KOPT-K1 (cell line): ENCODE data around the gene KRTAP10-1.

ENCODE experiments used
- H3K27ac ChIP-seq: fragments of 200-600 bp; sonication (generic); 2 replicates; pipeline ENCODE4 v1.5.1; 2016; ENCODE audit warnings: antibody characterized with exemption, mild to moderate bottlenecking, low read depth, low read length; ENCODE audit not compliant: poor library complexity, severe bottlenecking
- H3K36me3 ChIP-seq: fragments of 200-600 bp; sonication (generic); 2 replicates; pipeline ENCODE4 v1.5.1; 2017; ENCODE audit warnings: antibody characterized with exemption, mild to moderate bottlenecking, low read length, moderate library complexity; ENCODE audit not compliant: insufficient read depth
- H3K9me3 ChIP-seq: fragments of 200-600 bp; sonication (generic); 2 replicates; pipeline ENCODE4 v1.5.1; 2017; ENCODE audit warnings: antibody characterized with exemption, low read length, mild to moderate bottlenecking; ENCODE audit not compliant: insufficient read depth, poor library complexity, severe bottlenecking

Gene KRTAP10-1

DNA sequence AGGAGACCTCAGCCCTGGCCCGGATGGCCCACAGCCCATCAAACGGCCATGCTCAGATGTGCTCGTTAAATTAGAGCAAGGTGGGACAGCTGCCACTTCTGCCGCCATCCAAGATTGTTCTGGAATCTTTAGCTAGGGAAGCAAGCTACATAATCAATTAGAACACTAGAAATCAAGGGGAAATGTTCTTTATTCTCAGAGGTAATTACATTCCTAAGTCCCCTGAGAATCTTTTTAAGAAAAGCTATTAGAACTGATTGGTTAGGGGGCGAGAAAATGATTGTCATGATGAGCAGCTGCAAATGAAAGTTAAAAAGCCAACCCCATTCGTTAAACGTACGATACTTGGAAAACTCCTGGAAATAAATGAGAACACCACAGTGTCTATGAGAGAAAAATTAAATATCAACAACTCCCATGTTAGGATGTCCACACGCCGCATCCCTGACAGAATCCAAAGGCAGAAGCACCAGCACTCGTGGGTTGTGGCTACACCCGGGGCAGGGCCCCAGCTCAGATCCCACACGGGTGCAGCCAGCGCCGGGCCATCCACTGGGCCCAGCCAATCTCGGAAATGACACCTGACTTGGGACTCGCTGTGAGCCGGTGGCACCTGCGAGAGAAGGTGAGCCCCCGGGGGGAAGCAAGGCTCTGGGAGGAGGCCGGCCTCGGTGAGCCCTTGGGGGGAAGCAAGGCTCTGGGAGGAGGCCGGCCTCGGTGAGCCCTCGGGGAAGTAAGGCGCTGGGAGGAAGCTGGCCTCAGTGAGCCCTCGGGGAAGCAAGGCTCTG is 37.6 kb downstream of the KRTAP10-1 start:
- no peak overlapping the region for H3K27ac ChIP-seq
- no peaks in the 10 kb centered on the region for H3K9me3 ChIP-seq
- H3K36me3 ChIP-seq = no peaks in the 10 kb centered on the region

DNA sequence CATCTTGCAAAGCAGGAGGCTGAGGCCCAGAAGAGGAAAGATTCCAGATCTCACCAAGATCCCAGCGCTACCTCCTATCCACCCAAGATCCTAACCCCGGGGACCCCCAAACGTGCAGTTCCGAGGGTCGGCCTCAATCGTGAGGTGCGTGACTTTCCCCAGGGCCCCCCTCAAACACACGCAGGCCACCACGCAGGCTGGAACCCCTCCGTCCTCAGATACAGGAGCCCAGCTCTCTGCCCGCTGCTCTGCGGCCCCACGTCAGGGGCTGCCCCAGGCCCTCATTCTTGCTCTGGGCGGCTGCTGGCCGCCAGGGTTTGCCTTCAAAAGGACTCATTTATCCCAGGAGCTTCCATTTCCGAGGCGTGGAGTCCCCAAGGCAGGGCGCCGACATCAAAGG is 39.9 kb downstream of the KRTAP10-1 start:
- Histone ChIP-seq H3K27ac (no peak overlapping the region), H3K9me3 (no peaks in the 10 kb centered on the region), H3K36me3 (no peaks in the 10 kb centered on the region)

DNA sequence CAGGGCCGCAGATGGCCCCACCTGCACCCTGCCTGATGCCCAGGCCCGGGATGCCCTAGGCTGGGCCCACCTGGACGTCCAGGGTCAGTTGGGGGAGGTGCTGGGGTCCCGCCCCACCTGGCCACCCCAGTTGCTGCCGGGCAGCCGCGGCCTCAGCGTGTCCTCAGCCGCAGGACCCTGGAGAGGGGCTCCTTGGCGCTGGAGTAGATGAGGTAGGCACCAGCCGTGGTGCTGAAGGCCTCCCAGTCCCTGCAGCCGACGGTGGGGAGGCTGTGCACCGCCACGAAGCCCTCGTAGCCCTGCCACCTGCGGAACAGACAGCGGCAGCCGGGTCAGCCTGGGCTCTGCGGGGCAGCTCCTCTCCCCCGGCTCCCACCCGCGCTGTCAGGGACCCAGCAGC is 40.4 kb downstream of the KRTAP10-1 start:
- H3K27ac ChIP-seq = no peak overlapping the region
- H3K9me3 ChIP-seq = no peaks in the 10 kb centered on the region
- H3K36me3 ChIP-seq = no peaks in the 10 kb centered on the region

DNA sequence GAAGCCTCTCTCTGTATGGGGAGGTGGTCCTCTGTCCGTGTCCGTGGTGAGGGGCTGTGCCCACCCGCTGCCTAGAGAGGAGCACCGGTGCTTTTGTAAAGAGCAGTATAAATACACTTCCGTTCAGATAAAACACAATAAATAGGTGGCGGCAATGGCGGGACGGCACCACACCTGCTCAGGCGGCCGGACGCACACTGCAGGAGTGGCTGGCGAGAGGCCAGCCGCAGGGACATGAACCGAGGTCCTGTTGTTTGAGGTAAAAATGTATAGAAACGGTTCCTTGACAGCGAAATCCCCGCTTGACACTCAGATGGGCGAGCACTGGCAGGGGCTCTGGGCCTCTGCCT is 40.8 kb downstream of the KRTAP10-1 start:
- Histone ChIP-seq H3K9me3 (no peaks in the 10 kb centered on the region), H3K36me3 (no peaks in the 10 kb centered on the region), H3K27ac (no peak overlapping the region)

DNA sequence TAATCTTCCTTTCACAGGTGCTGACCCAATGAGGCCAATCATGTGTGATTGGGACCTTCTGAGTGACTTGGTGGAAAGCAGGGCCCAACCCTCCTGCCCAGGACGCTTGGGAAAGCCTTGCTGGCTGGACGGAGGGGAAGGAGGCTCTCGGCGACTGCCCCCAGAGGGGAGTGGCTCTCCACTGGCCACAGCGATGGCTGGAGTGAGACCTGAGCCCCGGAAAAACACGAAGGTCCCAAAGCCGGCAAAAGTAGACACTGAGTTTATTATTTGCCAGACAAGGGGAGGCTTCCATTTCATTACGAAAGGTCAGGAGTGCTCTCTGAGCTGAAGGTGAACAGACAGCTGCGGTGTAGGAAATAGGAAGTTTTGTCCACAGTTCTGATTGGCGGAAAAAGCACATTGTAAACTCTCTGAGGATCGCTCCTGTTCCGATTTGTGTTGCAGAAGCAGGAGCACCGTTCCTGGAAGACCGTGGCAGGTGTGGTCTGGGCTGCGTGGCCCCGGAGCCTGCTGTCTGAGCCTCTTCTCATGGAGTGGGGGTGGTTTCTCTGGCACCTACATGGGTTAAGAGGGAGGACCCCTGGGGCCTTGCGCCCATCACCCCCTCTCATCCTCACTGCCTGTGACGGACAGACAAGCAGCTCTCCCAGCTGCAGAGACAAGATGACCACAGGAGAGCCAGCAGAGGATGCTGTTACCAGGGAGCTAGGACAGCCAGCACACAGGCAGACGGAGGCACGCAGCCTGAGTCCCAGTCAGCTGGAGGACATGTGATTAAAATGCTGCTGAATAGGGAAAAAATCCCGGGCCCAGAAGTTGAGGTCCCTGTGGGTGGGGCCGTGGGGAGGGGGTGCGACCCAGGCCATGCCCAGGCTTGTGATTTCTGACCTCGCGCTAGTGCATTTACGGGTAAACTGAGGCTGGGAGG is 41.5 kb downstream of the KRTAP10-1 start:
- no peak overlapping the region for H3K27ac ChIP-seq
- H3K36me3 ChIP-seq = no peaks in the 10 kb centered on the region
- peaks cover 4% of the 10 kb centered on the region for H3K9me3 ChIP-seq

DNA sequence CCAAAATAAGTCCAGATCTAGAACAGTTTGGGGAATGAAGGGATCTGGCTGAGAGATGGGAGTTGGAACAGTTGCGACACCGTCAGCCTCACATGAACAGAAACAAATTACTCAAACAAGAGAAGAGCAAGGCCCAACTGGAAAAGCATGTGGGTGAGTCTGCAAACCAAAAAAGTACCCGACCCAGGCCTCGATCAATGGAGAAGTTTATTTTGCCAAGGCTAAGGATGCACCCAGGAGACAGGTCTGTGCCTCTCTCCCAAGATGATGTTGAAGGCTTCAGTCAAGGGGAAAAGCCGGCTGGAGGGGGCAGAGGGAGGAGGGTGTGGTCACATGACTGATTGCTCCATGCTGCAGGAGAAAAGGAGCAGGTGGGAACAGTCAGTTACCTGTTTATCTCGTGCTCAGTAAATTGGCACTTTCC is 42.3 kb downstream of the KRTAP10-1 start:
- no peak overlapping the region for H3K27ac ChIP-seq
- peaks cover 12% of the 10 kb centered on the region for H3K9me3 ChIP-seq
- H3K36me3 ChIP-seq = no peaks in the 10 kb centered on the region

DNA sequence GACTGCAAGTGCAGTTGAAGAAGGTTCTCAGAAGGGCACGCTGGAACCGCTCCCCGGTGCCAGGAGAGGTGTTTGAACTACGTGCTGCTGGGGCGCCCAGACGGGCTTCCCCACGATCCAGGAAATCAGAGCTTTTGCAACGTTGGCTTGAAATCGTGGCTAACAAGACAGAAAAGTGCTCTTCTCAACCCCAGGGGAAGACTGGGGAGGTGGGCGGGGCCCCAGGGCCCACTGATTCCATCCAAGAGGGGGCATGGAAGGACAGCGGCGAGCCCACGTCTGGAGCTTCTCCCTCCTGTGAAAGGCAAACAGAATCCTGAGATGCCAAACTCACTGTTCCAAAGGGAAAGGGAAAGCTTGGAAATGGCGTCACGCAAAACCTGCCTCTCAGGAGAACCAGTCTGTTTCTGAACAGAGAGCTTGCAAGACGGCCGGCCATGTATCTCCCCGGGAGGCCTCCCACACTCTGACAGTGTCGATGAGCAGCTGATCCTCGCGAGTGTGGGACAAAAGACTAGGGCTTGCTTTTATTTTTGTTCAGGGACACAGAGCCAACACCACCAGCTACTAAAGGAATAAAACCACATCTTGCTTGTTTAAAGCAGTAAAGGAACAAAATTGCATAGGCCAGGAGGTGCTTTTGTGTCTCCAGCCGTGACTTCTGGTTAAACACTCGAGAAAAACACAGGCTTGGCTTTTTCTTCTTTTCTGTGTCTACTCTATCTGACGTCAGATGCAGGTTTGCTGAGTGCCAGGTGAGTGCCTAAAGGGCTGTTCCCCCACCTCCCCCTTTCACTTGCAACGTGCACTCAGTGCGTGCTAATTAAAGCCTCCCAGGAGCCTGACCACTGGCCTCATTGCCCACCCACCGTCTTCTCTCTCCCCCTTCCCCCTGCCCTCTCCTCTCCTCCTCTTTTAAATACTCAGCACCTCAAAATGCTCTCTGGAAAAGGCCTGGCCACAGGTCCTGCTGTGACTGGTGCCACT is 43.1 kb downstream of the KRTAP10-1 start:
- H3K27ac ChIP-seq = no peak overlapping the region
- H3K9me3 ChIP-seq = peaks cover 12% of the 10 kb centered on the region
- no peaks in the 10 kb centered on the region for H3K36me3 ChIP-seq

DNA sequence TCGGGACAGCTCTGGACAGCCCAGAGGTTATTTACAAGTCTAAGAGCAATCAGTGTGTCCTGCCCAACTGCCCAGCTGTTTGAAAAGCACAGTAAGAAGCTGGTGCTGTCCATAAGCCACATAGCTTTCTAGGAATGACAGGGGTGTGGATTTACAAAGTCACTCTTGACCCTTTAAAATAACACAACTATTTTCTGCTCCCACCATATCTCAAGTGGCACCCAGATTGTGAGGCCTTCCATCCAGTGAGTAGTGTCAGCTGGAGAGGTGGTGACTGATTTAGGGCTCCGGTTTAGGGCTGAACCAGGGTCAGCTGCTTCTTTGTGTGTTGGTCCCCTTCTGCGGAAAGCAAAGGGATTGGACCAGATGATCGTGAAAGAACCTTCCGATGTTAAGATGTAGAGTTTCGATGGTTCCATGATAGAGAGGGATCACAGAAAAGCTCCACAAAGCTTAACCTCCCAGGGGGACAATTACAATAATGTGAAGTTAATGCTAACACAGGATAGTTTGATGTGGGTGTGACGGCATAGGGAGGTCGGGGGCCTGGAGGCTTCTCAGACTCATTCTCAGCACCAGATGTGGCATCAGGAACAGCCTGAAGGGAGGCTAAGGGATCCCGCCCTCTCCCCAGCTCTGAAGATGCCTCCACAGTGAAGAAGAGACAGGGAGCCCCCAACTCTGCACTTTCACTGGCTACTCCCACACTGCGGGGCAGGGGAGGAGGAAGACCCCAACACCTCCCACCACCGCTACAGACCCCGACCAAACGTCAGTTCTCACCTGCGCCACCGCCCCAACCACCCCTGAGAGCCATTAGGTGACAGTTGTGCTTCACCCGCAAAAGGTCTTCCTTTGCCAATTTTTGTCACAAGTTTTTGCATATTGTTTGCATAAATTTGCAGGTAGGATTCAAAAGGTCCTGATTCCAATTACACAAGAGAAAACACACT is 44.1 kb downstream of the KRTAP10-1 start:
- Histone ChIP-seq H3K36me3 (no peaks in the 10 kb centered on the region), H3K27ac (no peak overlapping the region)

DNA sequence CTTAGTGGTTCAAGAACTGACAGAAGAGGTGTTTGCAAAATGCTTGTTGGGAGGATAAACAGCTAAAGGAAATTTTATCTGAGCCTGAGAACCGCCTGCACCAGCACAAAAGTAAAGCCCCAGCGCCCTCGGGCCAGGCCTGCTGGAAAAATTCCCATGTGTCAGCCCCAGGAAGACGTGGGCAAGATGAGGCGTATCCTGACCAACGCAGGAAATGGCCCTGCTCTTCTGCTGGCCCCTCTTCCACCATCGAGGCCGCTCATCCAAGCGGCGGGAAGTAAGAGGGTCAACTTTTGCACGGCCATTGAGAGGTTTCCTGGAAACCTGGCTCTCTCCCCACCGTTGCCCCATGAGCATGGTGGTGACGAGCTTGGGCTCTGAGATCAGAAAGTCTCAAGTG is 45.0 kb downstream of the KRTAP10-1 start:
- Histone ChIP-seq H3K27ac (no peak overlapping the region), H3K9me3 (peaks cover 12% of the 10 kb centered on the region), H3K36me3 (no peaks in the 10 kb centered on the region)

More for the DNA sequence above, 44.1 kb downstream of the KRTAP10-1 start:
- H3K9me3 ChIP-seq = peaks cover 12% of the 10 kb centered on the region

DNA sequence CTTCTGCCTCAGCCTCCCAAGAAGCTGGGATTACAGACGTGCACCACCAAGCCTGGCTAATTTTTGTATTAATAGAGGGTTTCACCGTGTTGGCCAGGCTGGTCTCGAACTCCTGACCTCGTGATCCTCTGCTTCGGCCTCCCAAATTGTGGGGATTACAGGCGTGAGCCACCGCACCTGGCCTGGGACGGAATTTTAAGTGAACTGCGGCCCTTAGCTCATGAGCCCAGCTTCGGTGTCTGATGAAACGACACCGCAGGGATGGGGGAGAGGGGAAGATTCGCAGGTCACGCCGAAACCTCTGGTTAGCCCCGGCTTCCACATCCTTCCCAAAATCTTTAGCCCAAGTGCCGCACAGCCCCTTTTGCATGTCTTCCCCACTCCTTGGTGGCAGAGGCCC is 45.6 kb downstream of the KRTAP10-1 start:
- Histone ChIP-seq H3K36me3 (no peaks in the 10 kb centered on the region), H3K9me3 (peaks cover 12% of the 10 kb centered on the region), H3K27ac (no peak overlapping the region)

DNA sequence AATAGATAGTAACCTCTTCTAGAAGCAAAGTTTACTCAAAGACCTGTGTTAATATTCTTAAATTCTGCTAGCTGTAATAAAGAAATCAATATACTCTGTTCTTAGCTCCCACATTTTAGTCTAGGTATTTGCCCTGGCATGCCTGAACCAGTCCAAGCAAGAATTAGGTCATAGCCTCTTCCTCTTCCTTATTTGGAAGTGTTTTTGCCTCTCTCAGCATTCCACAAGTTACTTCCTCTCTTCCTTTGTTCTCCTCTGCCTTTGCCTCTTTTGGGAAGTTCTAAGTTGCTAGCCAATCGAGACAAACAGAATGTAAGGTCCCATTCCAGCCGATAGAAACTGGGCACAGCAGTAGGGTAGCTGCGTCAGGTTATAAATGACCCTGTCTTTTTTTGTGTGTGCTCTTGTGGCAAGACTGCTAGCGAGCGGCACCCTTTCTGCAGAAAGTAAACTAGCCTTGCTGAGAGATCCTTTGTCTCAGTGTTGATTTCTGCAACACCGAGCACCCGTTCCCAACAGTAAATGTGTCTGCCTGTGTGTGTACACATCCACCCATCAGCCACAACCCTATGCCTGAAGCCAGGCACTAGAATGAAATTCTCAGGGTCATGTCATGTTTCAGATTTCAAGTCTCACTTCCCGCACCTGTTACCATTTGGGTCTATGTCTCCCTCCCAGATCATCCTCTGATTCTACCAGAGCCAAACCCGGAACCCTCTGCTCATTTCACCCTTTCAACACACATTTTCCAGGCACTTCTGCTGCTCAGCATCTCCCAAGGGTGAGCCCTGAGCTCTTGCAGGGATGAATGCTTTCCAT is 47.2 kb downstream of the KRTAP10-1 start:
- Histone ChIP-seq H3K27ac (no peak overlapping the region), H3K36me3 (no peaks in the 10 kb centered on the region), H3K9me3 (peaks cover 20% of the 10 kb centered on the region)

DNA sequence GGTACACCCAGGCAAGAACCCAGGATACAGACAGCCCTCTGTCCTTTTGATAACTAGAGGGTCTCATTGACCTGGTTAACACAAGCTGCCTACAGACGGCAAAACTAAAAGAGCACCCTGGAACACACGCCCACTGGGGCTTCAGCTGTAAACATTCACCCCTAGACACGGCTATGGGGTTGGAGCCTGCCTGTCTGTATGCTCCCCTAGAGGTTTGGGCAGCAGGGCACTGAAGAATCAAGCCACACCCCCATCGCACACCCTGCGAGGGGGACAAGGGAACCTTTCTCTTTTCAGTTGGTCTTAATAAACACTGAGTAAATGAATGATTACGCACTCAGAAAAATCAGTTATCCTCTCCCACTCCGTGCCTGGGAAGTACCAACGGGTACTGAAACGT is 49.2 kb downstream of the KRTAP10-1 start:
- H3K36me3 ChIP-seq = no peaks in the 10 kb centered on the region
- no peak overlapping the region for H3K27ac ChIP-seq
- H3K9me3 ChIP-seq = peaks cover 21% of the 10 kb centered on the region

DNA sequence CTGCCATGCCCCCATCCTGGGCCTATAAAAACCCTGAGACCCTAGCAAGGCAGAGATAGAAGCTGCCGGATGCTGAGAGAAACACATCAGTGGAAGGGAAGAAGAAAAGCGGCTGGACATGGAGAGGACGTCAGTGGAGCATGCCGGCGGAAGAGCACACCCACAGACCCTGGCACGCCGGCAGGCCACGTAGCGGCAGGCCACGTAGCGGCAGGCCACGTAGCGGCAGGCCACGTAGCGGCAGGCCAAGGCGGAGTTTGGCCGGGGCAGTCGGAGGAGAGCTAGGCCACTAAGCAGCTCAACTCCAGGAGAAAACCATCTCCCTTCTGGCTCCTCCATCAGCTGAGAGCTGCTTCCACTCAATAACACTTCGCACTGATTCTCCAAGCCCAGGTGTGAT is 49.6 kb downstream of the KRTAP10-1 start:
- Histone ChIP-seq H3K36me3 (no peaks in the 10 kb centered on the region), H3K9me3 (peaks cover 21% of the 10 kb centered on the region), H3K27ac (no peak overlapping the region)
